Retinal pigment epithelial cell (primary cell): ENCODE results near the gene HOXA13.

Experiments
- DNase-seq: peaks from one replicate; pipeline ENCODE4 v3.0.0-alpha.2; 2010; ENCODE audit warnings: low read depth
- H3K4me3 ChIP-seq: 2 replicates; pipeline ENCODE4 v1.5.1; 2011; ENCODE audit warnings: mild to moderate bottlenecking, low read length, control low read depth, moderate library complexity
- TF ChIP-seq, protein P1 (sequence below): conservative IDR thresholded peaks from 2 replicates; pipeline ENCODE4 v1.5.1; 2011; ENCODE audit warnings: low read depth, low read length, control low read depth, inconsistent platforms

HOXA13 gene

DNA sequence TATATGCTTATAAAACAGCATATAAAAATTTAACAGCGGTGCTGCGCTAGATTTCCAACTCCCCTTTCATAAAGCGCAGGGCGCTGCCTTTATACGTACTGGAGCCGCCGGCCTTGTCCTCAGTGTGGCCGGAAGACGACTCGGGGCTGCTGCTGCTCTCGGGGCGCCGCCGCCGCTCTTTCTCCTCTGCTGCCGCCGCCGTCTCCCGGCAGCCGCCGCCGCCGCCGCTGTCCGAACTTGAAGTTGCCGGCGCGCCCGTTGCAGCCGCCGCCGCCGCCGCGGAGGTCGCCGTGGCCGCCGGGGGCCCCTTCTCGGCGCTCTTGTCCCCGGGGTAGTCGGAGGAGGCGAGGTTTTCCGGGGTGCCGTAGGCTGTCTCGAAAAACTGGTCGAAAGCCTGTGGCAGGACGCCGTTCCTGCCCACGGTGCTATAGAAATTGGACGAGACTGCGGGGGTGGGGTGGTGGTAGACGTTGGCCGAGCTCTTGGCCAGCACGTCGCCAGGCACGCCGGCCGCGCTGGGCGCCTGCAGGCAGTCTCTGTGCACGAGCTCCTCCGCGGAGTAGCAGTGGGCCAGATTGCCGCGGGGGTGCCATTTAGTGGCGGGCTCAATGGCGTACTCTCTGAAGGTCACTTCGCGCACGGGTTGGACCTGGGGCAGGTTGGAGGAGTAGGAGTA is 15.4 kb downstream of the HOXA13 start:
- peak overlapping the region; percentile 21 for H3K4me3 ChIP-seq
- TF ChIP-seq, protein P1, sequence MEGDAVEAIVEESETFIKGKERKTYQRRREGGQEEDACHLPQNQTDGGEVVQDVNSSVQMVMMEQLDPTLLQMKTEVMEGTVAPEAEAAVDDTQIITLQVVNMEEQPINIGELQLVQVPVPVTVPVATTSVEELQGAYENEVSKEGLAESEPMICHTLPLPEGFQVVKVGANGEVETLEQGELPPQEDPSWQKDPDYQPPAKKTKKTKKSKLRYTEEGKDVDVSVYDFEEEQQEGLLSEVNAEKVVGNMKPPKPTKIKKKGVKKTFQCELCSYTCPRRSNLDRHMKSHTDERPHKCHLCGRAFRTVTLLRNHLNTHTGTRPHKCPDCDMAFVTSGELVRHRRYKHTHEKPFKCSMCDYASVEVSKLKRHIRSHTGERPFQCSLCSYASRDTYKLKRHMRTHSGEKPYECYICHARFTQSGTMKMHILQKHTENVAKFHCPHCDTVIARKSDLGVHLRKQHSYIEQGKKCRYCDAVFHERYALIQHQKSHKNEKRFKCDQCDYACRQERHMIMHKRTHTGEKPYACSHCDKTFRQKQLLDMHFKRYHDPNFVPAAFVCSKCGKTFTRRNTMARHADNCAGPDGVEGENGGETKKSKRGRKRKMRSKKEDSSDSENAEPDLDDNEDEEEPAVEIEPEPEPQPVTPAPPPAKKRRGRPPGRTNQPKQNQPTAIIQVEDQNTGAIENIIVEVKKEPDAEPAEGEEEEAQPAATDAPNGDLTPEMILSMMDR = no peak
- DNase-seq = no peak

DNA sequence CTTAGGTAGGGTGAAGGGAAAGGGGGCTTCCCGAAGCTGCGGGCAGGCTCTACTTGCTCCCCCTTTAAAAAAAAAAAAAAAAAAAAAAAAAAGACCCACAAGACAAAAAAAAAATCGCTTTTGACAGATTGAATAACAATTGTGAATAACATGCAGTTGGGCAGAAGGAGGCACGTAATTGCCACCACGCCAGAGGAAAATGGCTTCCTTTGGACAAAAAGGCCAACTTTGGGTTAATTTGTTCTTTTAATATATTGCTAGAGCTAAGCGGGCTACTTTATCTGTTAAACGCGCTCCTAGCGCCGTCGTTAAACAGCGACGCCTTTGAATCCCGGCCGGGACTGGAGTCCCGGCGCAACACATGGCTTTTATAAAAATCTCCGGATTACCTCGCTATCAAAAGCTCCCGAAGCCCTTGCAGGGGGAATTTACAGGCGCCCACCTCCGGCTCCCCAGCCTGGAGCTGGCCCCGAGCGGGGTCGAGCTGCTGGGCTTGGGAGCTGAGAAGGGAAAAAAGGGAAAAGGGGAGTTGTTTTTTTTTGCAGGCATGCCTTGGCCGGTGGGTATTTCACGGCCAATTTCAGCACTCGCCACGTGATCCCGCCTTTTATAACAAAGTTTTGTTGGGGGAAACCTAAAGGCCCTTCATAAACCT is 16.1 kb downstream of the HOXA13 start:
- peak overlapping the region; percentile 21 for H3K4me3 ChIP-seq
- no peak for DNase-seq
- TF ChIP-seq, protein P1 = no peak

DNA sequence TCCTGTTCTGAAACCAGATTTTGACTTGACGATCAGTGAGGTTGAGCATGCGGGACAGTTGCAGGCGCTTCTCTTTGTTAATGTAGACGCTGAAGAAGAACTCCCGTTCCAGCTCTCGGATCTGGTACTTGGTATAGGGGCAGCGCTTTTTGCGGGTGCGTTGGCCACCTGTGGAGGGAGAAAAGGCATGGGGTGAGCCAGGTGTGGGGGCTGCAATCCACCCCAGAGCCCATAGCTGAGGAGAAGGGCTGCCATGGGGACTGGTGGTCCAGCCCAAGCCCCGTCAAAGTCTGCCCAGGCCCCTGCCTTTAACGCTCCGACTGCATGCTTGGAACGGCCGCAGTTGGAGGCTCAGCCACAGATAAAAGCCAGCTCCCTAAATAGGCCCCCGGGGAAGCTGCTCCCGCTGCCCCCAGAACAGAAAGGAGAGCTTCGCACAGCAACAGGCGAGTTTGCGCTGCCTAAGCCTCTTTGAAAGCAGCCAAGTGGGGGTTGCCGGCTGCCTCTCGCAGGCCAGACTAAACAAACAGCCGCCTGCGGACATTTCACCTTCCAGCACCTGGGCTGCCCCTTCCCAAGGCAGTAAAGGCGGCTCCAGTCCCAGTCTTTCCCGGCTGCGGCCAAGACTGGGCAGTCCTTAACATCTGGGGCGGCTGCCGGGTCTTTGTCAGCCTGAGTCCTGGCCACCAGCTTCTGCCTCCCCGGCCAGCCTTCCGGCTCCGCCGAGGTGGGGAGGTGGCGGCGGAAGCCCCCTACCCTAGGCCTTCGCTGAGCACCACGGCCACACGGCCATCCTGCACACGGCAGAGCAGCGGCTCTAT is 16.8 kb downstream of the HOXA13 start:
- TF ChIP-seq, protein P1 = no peak
- DNase-seq = no peak
- H3K4me3 ChIP-seq = no peak overlapping the region

DNA sequence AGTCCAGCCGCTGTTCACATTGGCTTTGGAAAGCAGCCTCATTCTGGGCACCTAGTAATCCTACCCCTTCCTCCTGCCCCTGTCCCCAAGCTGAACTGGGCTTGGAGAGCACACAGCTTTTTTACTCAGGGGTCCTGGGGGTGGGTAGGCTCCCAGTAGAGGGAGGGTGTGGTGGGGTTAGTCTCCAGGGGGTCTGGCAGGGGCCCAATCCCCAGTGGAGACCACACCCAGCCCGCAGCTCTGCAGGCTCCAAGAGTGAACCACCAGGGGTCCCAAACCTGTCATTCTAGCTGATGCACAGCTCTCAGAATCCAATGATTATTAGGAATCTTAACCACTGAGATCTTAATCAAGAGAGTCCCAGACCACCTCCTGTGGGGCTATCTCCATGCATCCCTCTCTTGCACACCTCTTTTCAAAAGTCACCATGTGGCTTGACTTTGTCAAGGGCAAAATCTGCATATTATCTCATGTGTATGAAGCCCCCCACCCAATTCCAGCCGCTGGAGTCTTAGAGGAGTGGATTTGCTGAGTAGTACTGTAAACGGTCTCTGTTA is 17.5 kb downstream of the HOXA13 start:
- no peak overlapping the region for H3K4me3 ChIP-seq

DNA sequence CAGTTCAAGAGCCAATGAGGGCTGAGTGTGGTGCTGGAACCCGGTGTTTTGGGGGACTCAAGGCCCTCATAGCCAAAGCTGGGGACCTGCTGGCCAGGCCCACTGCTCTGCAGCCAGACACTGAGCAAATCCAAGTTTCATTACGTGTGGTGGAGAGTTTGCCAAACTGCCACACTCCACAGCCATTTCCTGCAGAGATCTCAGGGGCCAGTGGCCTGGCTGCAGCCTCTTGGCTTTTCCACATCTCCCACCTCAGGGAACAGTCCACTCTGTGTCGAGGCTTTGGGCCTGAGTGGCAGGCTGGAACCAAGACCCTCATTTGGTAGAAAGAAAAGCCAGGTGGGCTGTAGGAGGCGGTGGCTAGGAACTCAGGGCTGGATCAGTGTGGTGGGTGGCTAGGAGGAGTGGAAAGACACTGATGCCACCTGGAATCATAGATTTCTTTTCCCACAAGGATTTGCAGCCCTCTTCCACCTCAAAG is 18.1 kb downstream of the HOXA13 start:
- no peak overlapping the region for H3K4me3 ChIP-seq
- TF ChIP-seq, protein P1 = no peak
- DNase-seq = no peak

More for the DNA sequence above, 17.5 kb downstream of the HOXA13 start:
- DNase-seq = no peak
- TF ChIP-seq, protein P1 = no peak

DNA sequence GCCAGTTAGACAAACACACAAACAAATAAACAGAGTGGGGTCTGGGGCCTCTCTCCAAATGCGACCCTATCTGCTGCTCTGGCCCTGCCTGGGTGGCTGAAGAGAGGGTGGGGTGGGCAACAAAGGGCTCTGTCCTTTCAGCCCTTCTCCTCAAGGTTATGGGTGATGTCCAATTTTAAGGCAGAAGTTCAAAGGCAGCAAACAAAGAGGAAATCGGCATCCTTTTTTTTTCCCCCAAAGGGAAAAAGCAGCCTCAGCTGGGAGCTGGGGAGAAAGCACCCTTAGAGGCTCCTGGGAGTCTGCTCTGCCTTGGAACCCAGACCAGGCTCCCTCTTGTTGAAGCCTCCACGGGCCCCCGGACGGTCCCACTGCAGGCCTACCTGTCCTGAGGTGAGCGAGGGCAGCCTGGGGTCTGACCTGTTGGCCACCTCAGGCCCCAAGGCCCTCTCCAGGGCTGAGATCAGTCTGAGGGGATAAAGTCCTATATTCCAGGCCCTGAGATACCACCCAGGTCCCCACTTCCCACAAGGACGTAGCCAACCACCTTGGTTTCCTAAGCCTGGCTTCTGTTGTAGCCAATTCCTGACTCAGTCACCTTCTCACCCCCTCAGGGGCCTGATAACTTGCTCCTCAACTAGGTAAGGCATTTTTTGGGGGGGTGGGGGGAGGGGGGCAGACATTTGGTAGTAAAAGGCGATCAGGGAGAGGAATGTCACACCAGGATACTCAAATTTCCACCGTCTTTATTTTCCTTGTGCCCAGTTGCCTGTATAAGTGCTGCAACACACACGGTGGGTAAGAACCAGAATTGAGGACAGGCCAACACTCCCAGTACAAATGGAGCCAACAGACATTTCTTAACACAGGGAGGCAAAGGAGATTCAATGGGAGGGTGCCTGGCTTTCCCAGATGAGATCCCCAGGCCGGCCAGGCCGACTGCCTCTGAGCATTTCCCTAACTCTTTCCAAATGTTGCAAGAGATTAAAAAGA is 19.2 kb downstream of the HOXA13 start:
- no peak overlapping the region for H3K4me3 ChIP-seq
- no peak for DNase-seq
- TF ChIP-seq, protein P1 = no peak
